HG03432 (cell line): Measurements from ENCODE around the gene ZNF580.
A peak's percentile ranks its signal among the peaks of the same experiment; 100 is the strongest.

Source experiments
- ATAC-seq: cut with Tn5 transposase; IDR thresholded peaks from one replicate; pipeline ENCODE4 v1.9.1; 2021; ENCODE audit warnings: mild to moderate bottlenecking, moderate library complexity; ENCODE audit not compliant: unreplicated experiment

The ZNF580 gene

DNA sequence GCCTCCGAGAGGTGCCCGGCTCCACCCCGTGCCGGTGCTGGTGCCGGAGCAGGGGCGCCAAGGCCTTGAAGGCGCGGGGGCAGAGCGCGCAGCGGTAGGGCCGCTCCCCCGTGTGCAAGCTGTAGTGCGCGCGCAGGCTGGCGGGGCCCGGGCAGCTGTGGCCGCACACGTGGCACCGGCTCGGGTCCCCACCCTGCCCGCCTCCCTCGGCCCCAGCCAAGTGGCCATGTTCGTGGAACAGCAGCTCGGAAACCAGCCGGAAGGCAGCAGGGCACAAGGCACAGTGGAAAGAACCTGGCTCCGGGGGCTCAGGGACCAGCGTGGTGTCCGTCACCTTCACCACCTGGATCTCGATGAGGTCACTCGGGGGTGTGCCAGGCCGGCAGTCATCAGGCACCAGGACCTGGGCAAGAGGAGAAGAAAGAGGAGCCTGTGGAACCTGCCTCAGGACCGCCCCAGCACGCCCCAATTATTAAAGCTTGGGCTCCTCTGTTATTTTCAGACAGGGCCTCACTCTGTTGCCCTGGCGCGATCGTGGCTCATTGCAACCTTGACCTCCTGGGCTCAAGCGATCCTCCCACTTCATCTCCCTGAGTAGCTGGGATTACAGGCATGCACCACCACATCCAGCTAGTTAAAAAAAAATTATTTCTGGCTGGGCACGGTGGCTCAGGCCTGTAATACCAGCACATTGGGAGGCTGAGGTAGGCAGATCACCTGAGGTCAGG, 18.4 kb upstream of the ZNF580 start:
- ATAC-seq, result no peak

GRCh38 chr19:55623130-55623529, 17.7 kb upstream of the ZNF580 start:
- no peak for ATAC-seq

DNA sequence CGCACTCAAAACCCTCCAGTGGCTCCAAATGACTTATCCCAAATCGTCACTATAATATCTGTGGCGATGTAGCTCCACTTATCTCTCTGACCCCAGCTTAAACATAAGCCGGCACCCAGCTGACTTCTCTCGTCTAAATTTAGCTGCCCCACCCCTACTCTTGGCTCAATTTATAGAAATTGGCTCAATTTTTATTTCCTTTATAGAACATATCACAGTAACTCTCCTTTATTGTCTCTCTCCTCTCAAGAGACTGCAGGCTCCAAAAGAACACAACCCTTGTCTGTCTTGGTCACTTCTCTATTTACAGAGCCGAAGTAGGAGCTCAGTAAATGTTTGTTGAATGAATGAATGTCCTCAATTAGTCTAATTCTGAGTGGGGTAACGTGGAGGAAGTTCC, 17.2 kb upstream of the ZNF580 start:
- no peak for ATAC-seq

GRCh38 chr19:55624109-55625003, 16.4 kb upstream of the ZNF580 start, which contains the start of gene ZNF784:
Gene ZNF784 (minus strand): TSS chr19:55624566. CDS start chr19:55624561, 5 bp downstream.
- ATAC-seq, result peak; percentile 68

DNA sequence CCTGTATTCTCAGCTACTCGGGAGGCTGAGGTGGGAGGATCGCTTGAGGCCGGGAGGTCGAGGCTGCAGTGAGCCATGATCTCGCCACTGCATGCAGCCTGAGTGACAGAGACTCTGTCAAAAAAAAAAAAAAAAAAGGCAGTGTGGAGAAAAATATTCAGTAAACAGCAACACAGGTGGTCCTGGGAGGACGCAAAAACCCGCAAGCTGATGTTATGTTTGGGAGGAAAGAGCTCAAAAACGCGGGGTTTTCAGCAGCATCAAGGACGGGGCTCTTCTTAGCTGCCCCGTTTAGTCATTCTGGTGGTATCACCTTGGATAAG, 15.8 kb upstream of the ZNF580 start:
- no peak for ATAC-seq

DNA sequence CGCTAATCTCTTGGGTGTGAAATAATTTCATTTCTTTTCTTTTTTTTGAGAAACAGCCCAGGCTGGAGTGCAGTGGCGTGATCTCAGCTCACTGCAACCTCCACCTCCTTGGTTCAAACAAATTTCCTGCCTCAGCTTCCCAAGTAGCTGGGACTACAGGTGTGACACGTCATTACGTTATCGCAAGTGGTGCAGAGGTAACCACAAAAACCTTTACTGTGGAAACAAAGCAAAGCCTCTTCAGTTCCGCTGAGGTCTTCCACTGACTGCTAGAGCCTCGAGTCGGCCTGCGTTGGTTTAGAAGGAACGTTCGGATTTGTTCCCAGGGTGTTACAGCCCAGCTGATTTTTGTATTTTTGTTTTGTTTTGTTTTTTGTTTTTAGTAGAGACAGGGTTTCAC, 14.5 kb upstream of the ZNF580 start:
- no peak for ATAC-seq

DNA sequence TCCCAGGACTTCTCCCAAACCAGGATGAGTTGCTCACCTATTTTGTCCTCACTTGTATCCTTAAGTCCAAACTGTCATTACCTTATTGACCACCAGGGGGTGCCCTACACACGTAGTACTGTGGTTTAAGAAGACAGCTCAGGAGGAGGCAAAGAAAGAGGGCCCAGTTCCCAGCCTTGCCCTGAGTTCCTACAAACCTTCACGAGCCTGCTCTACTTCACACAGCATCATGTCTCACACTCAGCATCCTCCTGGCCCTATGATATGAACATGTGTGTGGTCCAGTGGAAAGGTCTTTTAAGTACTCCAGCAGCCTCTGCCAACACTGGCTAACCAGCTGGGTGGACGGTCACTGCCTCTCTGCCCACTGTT, 8.4 kb upstream of the ZNF580 start:
- ATAC-seq, result no peak

- ATAC-seq, result no peak
Measured at GRCh38 chr19:55633861-55634260, 6.9 kb upstream of the ZNF580 start.

- no peak for ATAC-seq
Measured at GRCh38 chr19:55635334-55635717, 5.5 kb upstream of the ZNF580 start.

- ATAC-seq, result no peak
Measured at GRCh38 chr19:55635856-55636440, 4.9 kb upstream of the ZNF580 start.

DNA sequence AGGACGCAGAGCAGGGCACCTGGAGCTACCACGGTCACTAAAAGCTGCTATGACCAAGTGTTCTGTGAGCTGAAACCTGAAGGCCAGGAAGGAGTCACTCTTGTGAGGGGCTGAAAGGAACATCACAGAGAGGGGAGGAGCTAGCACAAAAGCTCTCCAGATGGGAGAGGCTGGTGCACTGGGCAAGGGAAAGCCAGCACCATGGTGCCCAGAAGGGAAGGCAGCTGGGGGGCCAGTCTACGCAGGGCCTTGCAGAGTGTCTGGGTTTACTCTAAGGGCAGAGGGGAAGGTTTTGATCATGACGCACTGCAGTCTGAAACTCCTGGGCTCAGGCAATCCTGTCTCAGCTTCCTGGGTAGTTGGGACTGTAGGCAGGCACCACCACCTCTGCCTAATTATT, 4.1 kb upstream of the ZNF580 start:
- ATAC-seq, result no peak

DNA sequence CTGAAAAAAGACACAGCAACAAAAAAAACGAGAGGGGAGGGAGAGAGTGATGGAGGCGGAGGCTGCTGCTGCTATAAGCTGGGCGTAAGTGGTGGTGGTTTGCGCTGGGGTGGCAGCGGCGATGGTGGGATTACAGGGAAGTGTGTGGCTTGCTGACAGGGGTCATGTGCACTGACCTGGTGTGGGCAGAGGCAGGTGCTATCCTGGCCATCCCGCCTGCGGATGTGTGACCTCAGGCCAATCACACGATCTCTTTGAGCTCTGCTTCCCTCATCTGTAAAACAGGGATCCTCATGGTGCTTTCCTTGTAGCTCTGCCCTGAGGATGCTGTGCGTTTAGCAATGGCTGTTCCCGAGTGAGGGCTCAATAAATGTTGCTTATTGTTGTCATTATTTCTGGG, 3.3 kb upstream of the ZNF580 start:
- no peak for ATAC-seq

- ATAC-seq, result no peak
Measured at GRCh38 chr19:55638864-55639359, 1.9 kb upstream of the ZNF580 start.

GRCh38 chr19:55640043-55640576, 692 bp upstream of the ZNF580 start:
- ATAC-seq, result no peak

DNA sequence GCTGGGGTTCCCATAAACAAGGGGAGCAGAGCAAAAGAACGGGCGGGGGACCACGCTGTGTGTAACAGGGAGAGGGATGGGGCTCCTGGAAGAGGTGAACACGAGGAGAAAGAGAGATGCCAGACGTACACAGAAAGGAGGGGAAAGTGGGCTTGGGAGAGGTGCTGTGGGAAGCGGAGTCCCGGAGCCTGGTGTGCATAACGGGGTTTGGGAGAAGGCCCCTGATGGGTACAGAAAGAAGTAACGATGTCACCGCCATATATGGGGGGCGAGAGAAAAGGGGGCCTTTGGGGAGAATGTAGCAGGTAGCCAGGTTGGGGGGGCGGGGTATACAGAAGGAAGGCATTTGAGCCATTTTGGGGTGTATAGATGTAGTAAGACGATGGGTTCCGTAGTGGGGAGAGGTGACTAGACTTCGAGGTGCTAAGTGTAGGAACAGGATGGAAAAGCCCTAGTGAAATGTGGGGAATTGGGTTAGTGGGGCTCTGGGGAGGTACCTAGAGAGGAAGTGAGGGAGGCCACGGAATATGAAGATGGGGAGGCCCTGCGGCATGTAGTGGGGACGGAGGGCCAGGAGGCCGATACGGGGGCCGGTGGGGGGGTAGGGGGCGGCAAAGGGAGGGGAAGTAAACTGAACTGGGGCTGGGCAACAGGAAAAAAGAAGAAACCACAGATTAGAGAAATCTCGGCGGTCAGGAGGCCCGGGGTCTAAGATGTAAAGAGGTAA, 787 bp downstream of the ZNF580 start:
- ATAC-seq, result no peak

- peak; percentile 11 for ATAC-seq
Measured at GRCh38 chr19:55642153-55643002, 1.6 kb downstream of the ZNF580 start.

- ATAC-seq, result peak; percentile 35
Measured at GRCh38 chr19:55643003-55643886, 2.4 kb downstream of the ZNF580 start, which contains the start of gene ZNF581. Gene ZNF581 (plus strand): TSS chr19:55643649. CDS start chr19:55644572, 923 bp downstream.

- ATAC-seq, result no peak
Measured at GRCh38 chr19:55643887-55644176, 3.0 kb downstream of the ZNF580 start.
